Measurements from ENCODE around the gene MTMR10.

- TF ChIP-seq GATA2 (IDR thresholded peaks at IDR 0.05; ENCODE audit: low read depth, low read length) (no peak), GATA3 (IDR thresholded peaks at IDR 0.05; ENCODE audit: low read depth, low read length) (no peak)
Observed at GRCh38 chr15:30953183-30953582, 38.2 kb downstream of the MTMR10 start.
